NB4 (cell line): ENCODE measurements around the gene ZNF653.

Experiments used
- POLR2A ChIP-seq: IDR thresholded peaks from 2 replicates; pipeline ENCODE4 v1.6.1; 2011; ENCODE audit warnings: mild to moderate bottlenecking; ENCODE audit not compliant: insufficient read length; ENCODE audit errors: extremely low read depth
- TF ChIP-seq, protein P1 (sequence below): IDR thresholded peaks from one replicate; pipeline ENCODE4 v1.5.1; 2012; ENCODE audit warnings: low read depth, low read length

DNA sequence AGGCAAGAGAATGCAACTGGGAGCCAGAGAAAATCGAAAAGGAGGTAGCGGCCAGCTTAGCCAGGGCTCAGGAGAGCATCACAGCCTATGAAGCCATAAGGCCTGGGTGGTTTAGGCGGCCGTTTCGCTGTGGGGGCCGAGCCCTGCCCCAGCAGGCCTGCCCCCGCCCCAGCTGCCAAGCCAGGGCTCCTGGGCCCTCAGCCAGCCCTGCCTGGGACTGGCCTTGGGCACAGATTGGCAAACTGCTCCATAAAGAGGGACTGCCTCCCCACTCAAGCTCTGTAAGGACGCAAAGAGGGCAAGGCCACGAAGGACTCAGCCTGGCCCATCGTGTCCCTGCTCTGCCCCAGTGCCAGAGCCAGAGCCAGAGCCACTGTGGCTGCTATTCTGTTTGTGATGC, 10.2 kb downstream of the ZNF653 start:
- TF ChIP-seq, protein P1, sequence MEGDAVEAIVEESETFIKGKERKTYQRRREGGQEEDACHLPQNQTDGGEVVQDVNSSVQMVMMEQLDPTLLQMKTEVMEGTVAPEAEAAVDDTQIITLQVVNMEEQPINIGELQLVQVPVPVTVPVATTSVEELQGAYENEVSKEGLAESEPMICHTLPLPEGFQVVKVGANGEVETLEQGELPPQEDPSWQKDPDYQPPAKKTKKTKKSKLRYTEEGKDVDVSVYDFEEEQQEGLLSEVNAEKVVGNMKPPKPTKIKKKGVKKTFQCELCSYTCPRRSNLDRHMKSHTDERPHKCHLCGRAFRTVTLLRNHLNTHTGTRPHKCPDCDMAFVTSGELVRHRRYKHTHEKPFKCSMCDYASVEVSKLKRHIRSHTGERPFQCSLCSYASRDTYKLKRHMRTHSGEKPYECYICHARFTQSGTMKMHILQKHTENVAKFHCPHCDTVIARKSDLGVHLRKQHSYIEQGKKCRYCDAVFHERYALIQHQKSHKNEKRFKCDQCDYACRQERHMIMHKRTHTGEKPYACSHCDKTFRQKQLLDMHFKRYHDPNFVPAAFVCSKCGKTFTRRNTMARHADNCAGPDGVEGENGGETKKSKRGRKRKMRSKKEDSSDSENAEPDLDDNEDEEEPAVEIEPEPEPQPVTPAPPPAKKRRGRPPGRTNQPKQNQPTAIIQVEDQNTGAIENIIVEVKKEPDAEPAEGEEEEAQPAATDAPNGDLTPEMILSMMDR, result no peak
- no peak for TF ChIP-seq POLR2A
